PC-9 (cell line): Measurements from ENCODE around the gene MAP2K5. TPM values are rescaled to one million over a fixed set of nuclear protein-coding genes. Genes with fewer than 3 reads are reported as not detected.

ENCODE experiments used
- BruUV-seq: library from RNA; stranded (reverse); fragments of 400-500 nt; replicated peaks from 2 replicates; lab custom pipeline; 2021; lab: Mats Ljungman, UMichigan
- CTCF ChIA-PET: fragments of 300-600 bp; sonication (Branson Sonifier 250); formaldehyde crosslinking; loops from one replicate; lab custom pipeline; 2022; ENCODE audit warnings: antibody characterized with exemption; lab: Charles Lee
- POLR2A ChIA-PET: fragments of 300-600 bp; sonication (Branson Sonifier 250); formaldehyde crosslinking; loops from one replicate; lab custom pipeline; 2022; ENCODE audit warnings: antibody characterized with exemption; ENCODE audit not compliant: unreplicated experiment; lab: Charles Lee
- DNase-seq, 2 experiments: peaks; one replicate each; pipeline versions ENCODE4 v3.0.0 to v3.0.0-alpha.2; 2015 to 2022; ENCODE audit warnings: mixed read lengths in 1 of 2
- H2AFZ ChIP-seq: fragments of 200-600 bp; sonication (generic); 2 replicates; pipeline ENCODE4 v1.8.1; 2017; ENCODE audit warnings: antibody characterized with exemption
- H3F3A ChIP-seq: fragments of 200-600 bp; sonication (generic); 2 replicates; pipeline ENCODE4 v1.8.1; 2017; ENCODE audit warnings: antibody characterized with exemption, mild to moderate bottlenecking, low read depth; ENCODE audit not compliant: insufficient read depth
- H3K27ac ChIP-seq: fragments of 200-600 bp; sonication (generic); 2 replicates; pipeline ENCODE4 v1.6.1; 2016; ENCODE audit warnings: mixed run types
- H3K27me3 ChIP-seq: fragments of 200-600 bp; sonication (generic); 2 replicates; pipeline ENCODE4 v1.6.1; 2016; ENCODE audit warnings: low read depth, mixed run types; ENCODE audit not compliant: insufficient read depth
- H3K36me3 ChIP-seq: fragments of 200-600 bp; sonication (generic); 2 replicates; pipeline ENCODE4 v1.6.1; 2016; ENCODE audit warnings: low read depth, mixed run types
- H3K4me1 ChIP-seq: fragments of 200-600 bp; sonication (generic); replicated peaks from 2 replicates; pipeline ENCODE4 v1.6.1; 2016; ENCODE audit warnings: mixed run types; ENCODE audit not compliant: insufficient read depth
- H3K4me2 ChIP-seq: fragments of 200-600 bp; sonication (generic); 2 replicates; pipeline ENCODE4 v1.6.1; 2017; ENCODE audit warnings: mixed run types
- H3K4me3 ChIP-seq: fragments of 200-600 bp; sonication (generic); 2 replicates; pipeline ENCODE4 v1.6.1; 2016; ENCODE audit warnings: mixed run types
- H3K79me2 ChIP-seq: fragments of 200-600 bp; sonication (generic); 2 replicates; pipeline ENCODE4 v1.6.1; 2017; ENCODE audit warnings: low read depth, mixed run types
- H3K9me2 ChIP-seq: fragments of 200-600 bp; sonication (generic); 2 replicates; pipeline ENCODE4 v1.8.1; 2017; ENCODE audit warnings: mild to moderate bottlenecking; ENCODE audit not compliant: insufficient read depth
- H3K9me3 ChIP-seq: fragments of 200-600 bp; sonication (generic); 2 replicates; pipeline ENCODE4 v1.8.1; 2016; ENCODE audit warnings: low read depth; ENCODE audit not compliant: insufficient read depth
- H4K20me1 ChIP-seq: fragments of 200-600 bp; sonication (generic); 2 replicates; pipeline ENCODE4 v1.8.1; 2017; ENCODE audit not compliant: insufficient read depth
- CTCF ChIP-seq: fragments of 200-600 bp; sonication (generic); conservative IDR thresholded peaks from 2 replicates; pipeline ENCODE4 v1.6.1; 2017; ENCODE audit warnings: mixed run types, antibody characterized with exemption, mild to moderate bottlenecking, moderate library complexity
- EZH2 ChIP-seq: fragments of 200-600 bp; sonication (generic); IDR thresholded peaks from 2 replicates; pipeline ENCODE4 v1.8.0; 2017; ENCODE audit warnings: antibody characterized with exemption, low read depth
- intact Hi-C: fragments of 100-400 bp; cut with micrococcal nuclease; formaldehyde crosslinking; loops from one replicate; pipeline ENCODE4 v1.10.0; 2022; ENCODE audit not compliant: unreplicated experiment
- total RNA-seq: library from RNA; stranded (reverse); gene quantifications from 2 replicates; pipeline ENCODE4 v1.2.3, GENCODE V29; 2021

MAP2K5 gene
- total RNA-seq, 1 experiment from 2014 or later = 26.9 TPM

- no peaks in the 10 kb centered on the region for H3K9me3 ChIP-seq
- POLR2A ChIA-PET = no interaction called here
- H4K20me1 ChIP-seq = no peaks in the 10 kb centered on the region
- intact Hi-C loops = no loop called here
- no peaks in the 10 kb centered on the region for H3K27me3 ChIP-seq
- no peak overlapping the region for H2AFZ ChIP-seq
- no peaks in the 10 kb centered on the region for H3K4me1 ChIP-seq
- TF ChIP-seq EZH2 = no peak
- no peak for TF ChIP-seq CTCF
- H3K9me2 ChIP-seq = no peaks in the 10 kb centered on the region
- no peaks in the 10 kb centered on the region for H3F3A ChIP-seq
- CTCF ChIA-PET = no interaction called here
- BruUV-seq = no TSS peak
- DNase-seq = no peak
- H3K4me2 ChIP-seq = no peak overlapping the region
- H3K79me2 ChIP-seq = no peaks in the 10 kb centered on the region
- H3K4me3 ChIP-seq = no peak overlapping the region
- H3K27ac ChIP-seq = no peak overlapping the region
- no peaks in the 10 kb centered on the region for H3K36me3 ChIP-seq
Observed at GRCh38 chr15:67758619-67759300, 216.3 kb downstream of the MAP2K5 start.

- no peak for TF ChIP-seq EZH2
- no peak for TF ChIP-seq CTCF
- DNase-seq = no peak
- intact Hi-C loops = no loop called here
- no peaks in the 10 kb centered on the region for H3K4me1 ChIP-seq
- no peaks in the 10 kb centered on the region for H3K9me2 ChIP-seq
- no peak overlapping the region for H3K27ac ChIP-seq
- POLR2A ChIA-PET = no interaction called here
- H3K9me3 ChIP-seq = no peaks in the 10 kb centered on the region
- CTCF ChIA-PET = no interaction called here
- no TSS peak for BruUV-seq
- H3K27me3 ChIP-seq = no peaks in the 10 kb centered on the region
- H3F3A ChIP-seq = no peaks in the 10 kb centered on the region
- H3K4me3 ChIP-seq = no peak overlapping the region
- H3K4me2 ChIP-seq = no peak overlapping the region
- no peak overlapping the region for H2AFZ ChIP-seq
- no peaks in the 10 kb centered on the region for H3K79me2 ChIP-seq
- no peaks in the 10 kb centered on the region for H3K36me3 ChIP-seq
- no peaks in the 10 kb centered on the region for H4K20me1 ChIP-seq
Observed at GRCh38 chr15:67760901-67761300, 218.4 kb downstream of the MAP2K5 start.

- H3K27ac ChIP-seq = no peak overlapping the region
- H3K9me3 ChIP-seq = no peaks in the 10 kb centered on the region
- no peaks in the 10 kb centered on the region for H3K79me2 ChIP-seq
- no peaks in the 10 kb centered on the region for H3K9me2 ChIP-seq
- no peaks in the 10 kb centered on the region for H3K4me1 ChIP-seq
- H3K27me3 ChIP-seq = no peaks in the 10 kb centered on the region
- intact Hi-C loops = no loop called here
- no peak for DNase-seq
- H3K36me3 ChIP-seq = no peaks in the 10 kb centered on the region
- no peaks in the 10 kb centered on the region for H4K20me1 ChIP-seq
- H3K4me3 ChIP-seq = no peak overlapping the region
- BruUV-seq = no TSS peak
- H2AFZ ChIP-seq = no peak overlapping the region
- TF ChIP-seq CTCF = no peak
- TF ChIP-seq EZH2 = no peak
- no peaks in the 10 kb centered on the region for H3F3A ChIP-seq
- ChIA-PET POLR2A (no interaction called here), CTCF (no interaction called here)
- no peak overlapping the region for H3K4me2 ChIP-seq
Observed at GRCh38 chr15:67761343-67761742, 218.8 kb downstream of the MAP2K5 start.
